HG03159 (cell line): ENCODE data around the gene PCDHGA8.
"Not testable (repeated sequence)": the region's sequence is repeated elsewhere in the genome, so short reads cannot be mapped to it uniquely, and the experiment has no call there.

ENCODE experiments used
- ATAC-seq: cut with Tn5 transposase; IDR thresholded peaks from one replicate; pipeline ENCODE4 v1.9.1; 2021; ENCODE audit warnings: mild to moderate bottlenecking, moderate library complexity; ENCODE audit not compliant: unreplicated experiment

Gene PCDHGA8

DNA sequence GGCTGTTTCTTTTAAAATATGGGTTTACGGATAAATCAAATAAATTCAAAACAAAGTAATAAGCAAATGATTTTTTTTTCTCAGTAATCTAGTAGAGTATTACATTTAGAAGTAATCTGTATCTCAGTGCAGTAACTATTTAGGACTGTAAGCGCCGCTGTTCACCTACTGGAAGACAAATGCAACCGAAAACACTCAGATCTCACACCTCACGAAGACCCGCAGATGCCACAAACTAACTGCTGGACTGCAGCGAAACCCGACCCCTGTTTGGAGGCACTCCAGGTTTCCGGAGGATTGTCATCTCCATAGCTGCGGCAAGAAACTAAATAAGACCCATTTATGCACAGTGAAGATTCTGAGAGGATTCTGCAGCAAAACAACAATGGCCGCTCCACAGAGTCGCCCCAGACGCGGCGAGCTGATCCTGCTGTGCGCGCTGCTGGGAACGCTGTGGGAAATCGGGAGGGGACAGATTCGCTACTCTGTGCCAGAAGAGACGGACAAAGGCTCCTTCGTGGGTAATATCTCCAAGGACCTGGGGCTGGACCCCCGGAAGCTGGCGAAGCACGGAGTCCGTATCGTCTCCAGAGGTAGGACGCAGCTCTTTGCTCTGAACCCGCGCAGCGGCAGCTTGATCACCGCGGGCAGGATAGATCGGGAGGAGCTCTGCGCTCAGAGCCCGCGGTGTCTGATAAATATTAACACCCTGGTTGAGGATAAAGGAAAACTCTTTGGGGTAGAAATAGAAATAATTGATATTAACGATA, at the start of gene PCDHGA8:
Gene PCDHGA8 (plus strand): TSS at position 205 of the 770 bp plus-strand sequence. CDS start 181 bp downstream, at position 386.
- ATAC-seq: no peak

- no peak for ATAC-seq
Observed at GRCh38 chr5:141342773-141343172, 49.7 kb upstream of the PCDHGA8 start.

DNA sequence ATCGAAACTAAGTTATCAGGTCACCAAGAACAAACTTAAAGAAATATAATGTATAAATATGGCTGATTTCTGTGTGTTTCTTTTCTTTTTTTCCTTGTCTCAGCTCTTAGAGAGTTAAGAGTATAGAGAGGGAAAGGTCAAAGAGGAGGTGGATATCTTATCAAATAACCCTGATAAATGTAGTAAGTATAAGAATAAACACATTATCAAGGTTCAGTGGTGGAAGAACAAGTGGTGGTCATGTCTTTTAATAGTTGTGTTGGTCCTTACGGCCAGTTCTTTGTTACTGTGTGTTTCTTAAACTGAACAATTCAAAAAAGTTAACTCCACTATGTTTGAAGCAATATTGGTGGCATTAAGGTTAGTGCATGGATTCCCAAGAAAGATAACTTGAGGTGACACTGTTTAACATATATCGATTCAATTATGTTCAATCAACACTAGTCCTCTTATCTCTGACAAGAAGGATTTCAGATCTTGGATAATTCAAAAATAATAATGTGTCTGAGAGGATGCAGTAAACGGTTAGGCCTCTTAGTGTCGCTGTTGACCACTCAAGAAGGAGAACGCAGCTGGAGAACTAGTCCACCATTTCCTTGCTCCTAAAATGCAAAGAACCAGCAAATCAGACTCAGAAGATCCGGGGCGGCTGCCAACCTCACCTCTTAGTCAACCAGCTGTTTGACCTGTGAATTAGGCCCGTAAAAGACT, 49.0 kb upstream of the PCDHGA8 start, which contains the start of gene PCDHGA3:
Gene PCDHGA3 (plus strand): TSS at position 588 of the 711 bp plus-strand sequence. CDS start 205 bp downstream, outside the sequence.
- no peak for ATAC-seq

GRCh38 chr5:141343953-141344463, 48.4 kb upstream of the PCDHGA8 start:
- ATAC-seq: no peak

- ATAC-seq: no peak
Observed at GRCh38 chr5:141345327-141345726, 47.1 kb upstream of the PCDHGA8 start.

DNA sequence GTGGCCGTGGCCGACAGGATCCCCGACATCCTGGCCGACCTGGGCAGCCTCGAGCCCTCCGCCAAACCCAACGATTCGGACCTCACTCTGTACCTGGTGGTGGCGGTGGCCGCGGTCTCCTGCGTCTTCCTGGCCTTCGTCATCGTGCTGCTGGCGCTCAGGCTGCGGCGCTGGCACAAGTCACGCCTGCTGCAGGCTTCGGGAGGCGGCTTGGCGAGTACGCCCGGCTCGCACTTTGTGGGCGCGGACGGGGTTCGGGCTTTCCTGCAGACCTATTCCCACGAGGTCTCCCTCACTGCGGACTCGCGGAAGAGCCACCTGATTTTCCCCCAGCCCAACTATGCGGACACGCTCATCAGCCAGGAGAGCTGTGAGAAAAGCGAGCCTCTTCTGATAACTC, 46.4 kb upstream of the PCDHGA8 start:
- ATAC-seq: not testable (repeated sequence)

DNA sequence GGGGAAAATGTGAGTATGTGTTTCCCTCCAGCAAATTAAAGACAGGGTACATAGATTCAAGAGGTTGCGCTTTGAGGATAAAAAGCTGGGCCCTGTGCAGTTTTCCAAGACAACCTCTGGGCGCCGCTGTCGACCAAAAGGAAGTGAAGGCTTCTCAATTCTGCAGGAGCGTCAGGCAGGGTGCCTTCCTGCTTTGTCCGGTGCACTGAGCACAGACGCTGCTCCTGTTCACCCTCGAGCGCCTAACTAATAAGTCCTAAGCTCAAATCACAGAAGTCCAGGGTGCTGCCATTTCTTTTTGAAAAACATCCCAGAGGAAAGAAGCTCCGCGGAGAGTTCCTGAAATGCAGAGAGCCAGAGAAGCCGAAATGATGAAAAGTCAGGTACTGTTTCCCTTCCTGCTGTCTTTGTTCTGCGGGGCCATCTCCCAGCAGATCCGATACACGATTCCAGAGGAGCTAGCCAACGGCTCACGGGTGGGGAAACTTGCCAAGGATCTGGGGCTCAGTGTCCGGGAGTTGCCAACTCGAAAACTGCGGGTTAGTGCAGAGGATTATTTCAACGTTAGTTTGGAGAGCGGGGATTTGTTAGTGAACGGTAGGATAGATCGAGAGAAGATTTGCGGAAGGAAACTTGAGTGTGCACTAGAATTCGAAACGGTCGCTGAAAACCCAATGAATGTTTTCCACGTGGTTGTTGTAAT, 42.4 kb upstream of the PCDHGA8 start, which contains the start of gene PCDHGB1:
Gene PCDHGB1 (plus strand): TSS at position 183 of the 703 bp plus-strand sequence. CDS start 162 bp downstream, at position 345.
- ATAC-seq: no peak

DNA sequence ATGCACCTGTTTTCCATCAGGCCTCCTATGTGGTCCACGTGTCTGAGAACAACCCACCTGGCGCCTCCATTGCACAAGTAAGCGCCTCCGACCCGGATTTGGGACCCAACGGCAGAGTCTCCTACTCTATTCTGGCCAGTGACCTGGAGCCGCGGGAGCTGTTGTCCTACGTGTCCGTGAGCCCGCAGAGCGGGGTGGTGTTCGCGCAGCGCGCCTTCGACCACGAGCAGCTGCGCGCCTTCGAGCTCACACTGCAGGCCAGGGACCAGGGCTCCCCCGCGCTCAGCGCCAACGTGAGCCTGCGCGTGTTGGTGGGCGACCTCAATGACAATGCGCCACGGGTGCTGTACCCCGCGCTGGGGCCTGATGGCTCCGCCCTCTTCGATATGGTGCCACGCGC, 40.8 kb upstream of the PCDHGA8 start:
- no peak for ATAC-seq

DNA sequence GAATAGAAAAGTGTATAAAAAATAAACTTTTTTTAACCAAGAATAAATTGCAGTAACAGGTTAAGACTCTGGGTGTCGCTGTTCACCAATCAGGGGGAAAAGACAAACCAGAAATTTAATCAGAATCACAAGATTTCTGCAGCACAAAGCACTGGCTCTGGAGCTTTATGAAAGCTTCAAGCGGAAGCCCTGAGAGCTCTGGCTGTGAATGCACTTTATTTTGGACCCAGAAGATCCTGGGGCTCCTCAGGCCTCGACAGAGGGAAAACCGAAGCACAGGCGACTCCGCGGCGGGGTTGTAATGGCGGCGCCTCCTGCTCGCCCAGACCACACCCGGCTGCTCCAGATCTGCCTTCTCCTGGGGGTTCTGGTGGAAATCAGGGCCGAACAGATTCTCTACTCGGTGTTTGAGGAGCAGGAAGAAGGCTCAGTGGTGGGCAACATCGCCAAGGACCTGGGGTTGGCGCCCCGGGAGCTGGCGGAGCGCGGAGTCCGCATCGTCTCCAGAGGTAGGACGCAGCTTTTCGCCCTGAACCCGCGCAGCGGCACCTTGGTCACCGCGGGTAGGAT, 37.4 kb upstream of the PCDHGA8 start, which contains the start of gene PCDHGA4:
Gene PCDHGA4 (plus strand): TSS at position 122 of the 570 bp plus-strand sequence. CDS start 87 bp downstream, at position 209.
- no peak for ATAC-seq

- ATAC-seq: no peak
Observed at GRCh38 chr5:141355641-141356040, 36.8 kb upstream of the PCDHGA8 start.

GRCh38 chr5:141356133-141356532, 36.3 kb upstream of the PCDHGA8 start:
- ATAC-seq: no peak

DNA sequence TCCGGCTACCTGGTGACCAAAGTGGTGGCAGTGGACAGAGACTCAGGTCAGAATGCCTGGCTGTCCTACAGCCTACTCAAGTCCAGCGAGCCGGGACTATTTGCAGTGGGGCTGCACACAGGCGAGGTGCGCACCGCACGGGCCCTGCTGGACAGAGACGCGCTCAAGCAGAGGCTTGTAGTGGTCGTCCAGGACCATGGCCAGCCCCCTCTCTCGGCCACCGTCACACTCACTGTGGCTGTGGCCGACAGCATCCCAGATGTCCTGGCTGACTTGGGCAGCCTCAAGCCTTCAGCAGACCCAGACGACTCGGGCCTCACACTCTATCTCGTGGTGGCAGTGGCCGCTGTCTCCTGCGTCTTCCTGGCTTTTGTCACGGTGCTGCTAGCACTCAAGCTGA, 35.5 kb upstream of the PCDHGA8 start:
- no peak for ATAC-seq

DNA sequence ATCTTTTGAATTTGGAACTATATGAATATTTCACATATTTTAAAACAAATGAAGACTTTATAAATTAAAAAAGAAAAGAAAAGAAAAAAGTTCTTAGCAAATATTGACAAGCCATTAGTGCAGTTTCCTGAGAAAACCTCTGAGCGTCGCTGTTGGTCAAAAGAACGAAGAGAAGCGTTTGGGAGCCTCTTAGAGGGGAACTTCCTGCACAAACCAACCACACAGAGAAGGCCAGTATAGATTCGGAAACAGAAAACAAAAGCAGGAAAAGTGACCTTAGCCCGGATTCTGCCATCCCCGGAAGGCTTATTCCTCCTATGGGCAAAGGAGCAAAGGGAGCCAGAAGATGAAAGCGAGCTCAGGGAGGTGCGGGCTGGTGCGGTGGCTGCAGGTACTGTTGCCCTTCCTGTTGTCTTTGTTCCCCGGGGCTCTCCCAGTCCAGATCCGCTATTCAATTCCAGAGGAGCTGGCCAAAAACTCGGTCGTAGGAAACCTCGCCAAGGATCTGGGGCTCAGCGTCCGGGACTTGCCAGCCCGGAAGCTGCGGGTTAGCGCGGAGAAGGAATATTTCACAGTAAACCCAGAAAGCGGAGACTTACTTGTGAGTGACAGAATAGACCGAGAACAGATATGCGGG, 32.5 kb upstream of the PCDHGA8 start, which contains the start of gene PCDHGB2:
Gene PCDHGB2 (plus strand): TSS at position 205 of the 637 bp plus-strand sequence. CDS start 142 bp downstream, at position 347.
- ATAC-seq: peak; percentile 57

DNA sequence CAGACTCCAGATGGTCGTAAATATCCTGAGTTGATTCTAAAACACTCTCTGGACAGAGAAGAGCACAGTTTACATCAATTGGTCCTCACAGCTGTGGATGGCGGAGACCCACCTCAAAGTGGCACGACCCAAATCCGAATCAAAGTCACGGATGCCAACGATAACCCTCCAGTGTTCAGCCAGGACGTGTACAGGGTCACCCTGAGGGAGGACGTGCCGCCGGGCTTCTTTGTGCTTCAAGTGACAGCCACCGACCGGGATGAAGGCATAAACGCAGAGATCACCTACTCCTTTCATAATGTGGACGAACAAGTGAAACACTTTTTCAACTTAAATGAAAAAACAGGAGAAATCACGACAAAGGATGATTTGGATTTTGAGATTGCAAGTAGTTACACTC, 31.7 kb upstream of the PCDHGA8 start:
- ATAC-seq: no peak

DNA sequence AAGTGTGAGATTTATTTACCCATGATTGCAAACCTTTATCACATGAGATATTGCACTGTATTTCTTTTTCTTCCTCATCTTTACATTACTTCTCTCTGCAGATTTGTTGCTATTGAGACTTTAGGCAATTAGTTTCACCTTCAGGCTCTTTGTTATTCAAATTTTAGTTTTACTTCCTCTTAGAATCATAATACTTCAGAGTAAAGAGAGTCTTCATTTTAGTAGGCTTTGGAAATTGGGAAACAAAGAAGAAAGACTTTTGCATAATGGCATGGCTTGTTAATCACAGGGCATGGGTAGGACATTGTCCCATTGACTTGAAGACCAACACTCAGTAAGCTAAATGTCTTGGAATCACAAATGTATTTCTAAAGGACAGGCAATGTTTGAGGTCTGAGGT, 29.7 kb upstream of the PCDHGA8 start:
- no peak for ATAC-seq

- ATAC-seq: no peak
Observed at GRCh38 chr5:141363952-141364660, 28.3 kb upstream of the PCDHGA8 start, which contains the start of gene PCDHGA5. Gene PCDHGA5, plus strand, starts transcription at chr5:141364162. Its CDS starts 169 bp downstream, at chr5:141364331.

DNA sequence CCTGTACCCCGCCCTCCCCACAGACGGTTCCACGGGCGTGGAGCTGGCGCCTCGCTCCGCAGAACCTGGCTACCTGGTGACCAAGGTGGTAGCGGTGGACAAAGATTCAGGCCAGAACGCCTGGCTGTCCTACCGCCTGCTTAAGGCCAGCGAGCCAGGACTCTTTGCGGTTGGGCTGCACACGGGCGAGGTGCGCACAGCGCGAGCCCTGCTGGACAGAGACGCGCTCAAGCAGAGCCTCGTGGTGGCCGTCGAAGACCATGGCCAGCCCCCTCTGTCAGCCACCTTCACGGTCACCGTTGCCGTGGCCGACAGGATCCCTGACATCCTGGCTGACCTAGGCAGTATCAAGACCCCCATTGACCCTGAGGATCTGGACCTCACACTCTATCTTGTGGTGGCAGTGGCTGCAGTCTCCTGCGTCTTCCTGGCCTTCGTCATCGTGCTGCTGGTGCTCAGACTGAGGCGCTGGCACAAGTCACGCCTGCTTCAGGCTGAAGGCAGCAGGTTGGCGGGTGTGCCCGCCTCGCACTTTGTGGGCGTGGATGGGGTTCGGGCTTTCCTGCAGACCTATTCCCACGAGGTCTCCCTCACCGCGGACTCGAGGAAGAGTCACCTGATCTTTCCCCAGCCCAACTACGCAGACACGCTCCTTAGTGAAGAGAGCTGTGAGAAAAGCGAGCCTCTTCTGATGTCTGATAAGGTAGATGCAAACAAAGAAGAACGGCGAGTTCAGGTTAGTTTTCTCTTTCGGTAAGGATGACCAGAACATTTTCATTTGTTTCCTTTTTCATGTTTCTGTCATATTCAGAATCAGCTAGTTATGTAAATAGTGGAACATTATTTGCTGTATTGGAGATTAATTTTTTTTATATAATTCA, 26.2 kb upstream of the PCDHGA8 start:
- no peak for ATAC-seq
